HepG2 (cell line): ENCODE results near the gene NRG3. TPM values are rescaled to one million over a fixed set of nuclear protein-coding genes. Genes with fewer than 3 reads are reported as not detected.

Experiments
- ATAC-seq: fragments of 200-7000 bp; cut with Tn5 transposase; 3 replicates; pipeline ENCODE4 v1.9.1; 2020; ENCODE audit warnings: mild to moderate bottlenecking, moderate library complexity
- BruUV-seq: library from RNA; stranded (reverse); fragments of 400-500 nt; replicated peaks from 2 replicates; lab custom pipeline; 2021; lab: Mats Ljungman, UMichigan
- CTCF ChIA-PET: fragments of 300-600 bp; formaldehyde crosslinking; extraction: SDS; loops from one replicate; lab custom pipeline; 2021; ENCODE audit warnings: low total read pairs, inconsistent platforms, low intra/inter-chr PET ratio; lab: Yijun Ruan, JAX
- POLR2A ChIA-PET: fragments of 350-600 bp; sonication (Branson Sonifier 250); formaldehyde crosslinking; loops from one replicate; lab custom pipeline; 2020; ENCODE audit warnings: antibody characterized with exemption, inconsistent platforms; lab: Yijun Ruan, JAX
- DNase-seq: peaks from one replicate; pipeline ENCODE4 v3.0.0-alpha.2; 2015; ENCODE audit warnings: low spot score
- FAIRE-seq: peaks from 3 replicates; lab custom pipeline; 2011; peaks lifted over from hg19 to GRCh38; lab: Jason Lieb, UNC
- H2AFZ ChIP-seq: one replicate; pipeline ENCODE4 v1.6.1; 2011; ENCODE audit warnings: low read length, inconsistent platforms
- H3K27ac ChIP-seq: fragments of 300-600 bp; 3 replicates; pipeline ENCODE4 v1.8.0; 2011; ENCODE audit warnings: mixed run types, mild to moderate bottlenecking, mixed read lengths, low read length, inconsistent platforms; ENCODE audit not compliant: insufficient read depth; ENCODE audit errors: extremely low read length
- H3K27me3 ChIP-seq, 2 experiments: fragments of 200-600 bp in 1 of 2; 2 replicates in 1 of 2; 3 replicates in 1 of 2; pipeline versions ENCODE4 v1.6.0 to v1.8.0; 2011; ENCODE audit warnings: low read length in 2 of 2, mild to moderate bottlenecking in 2 of 2, moderate library complexity in 2 of 2, inconsistent platforms in 1 of 2; ENCODE audit not compliant: insufficient read depth in 2 of 2, control insufficient read depth in 1 of 2
- H3K36me3 ChIP-seq, 2 experiments: fragments of 200-600 bp in 1 of 2; replicated peaks in 1 of 2; 2 replicates in 1 of 2; 3 replicates in 1 of 2; pipeline versions ENCODE4 v1.5.1 to v1.8.0; 2011; ENCODE audit warnings: low read length in 2 of 2, inconsistent platforms in 1 of 2; ENCODE audit not compliant: insufficient read depth in 2 of 2, control insufficient read depth in 1 of 2
- H3K4me1 ChIP-seq: 2 replicates; pipeline ENCODE4 v1.5.1; 2012; ENCODE audit warnings: low read length, inconsistent platforms; ENCODE audit not compliant: insufficient read depth
- H3K4me2 ChIP-seq: 2 replicates; pipeline ENCODE4 v1.6.0; 2011; ENCODE audit warnings: low read depth, low read length, inconsistent platforms
- H3K4me3 ChIP-seq, 3 experiments: fragments of 200-600 bp in 1 of 3; sonication (generic), shearing (Covaris generic) in 1 of 3; replicated peaks in 1 of 3; 2 replicates each; pipeline ENCODE4 v1.5.1; 2011 to 2016; ENCODE audit warnings: low read length in 3 of 3, inconsistent platforms in 2 of 3, low read depth in 2 of 3, mild to moderate bottlenecking in 2 of 3, control low read depth in 1 of 3, mixed read lengths in 1 of 3; ENCODE audit not compliant: insufficient read depth in 1 of 3
- H3K79me2 ChIP-seq: one replicate; pipeline ENCODE4 v1.6.1; 2011; ENCODE audit warnings: low read length, inconsistent platforms; ENCODE audit not compliant: insufficient read depth
- H3K9ac ChIP-seq: 2 replicates; pipeline ENCODE4 v1.6.0; 2011; ENCODE audit warnings: mild to moderate bottlenecking, low read depth, low read length, inconsistent platforms; ENCODE audit not compliant: insufficient read depth
- H3K9me3 ChIP-seq: 2 replicates; pipeline ENCODE4 v1.5.1; 2012; ENCODE audit warnings: mild to moderate bottlenecking, low read length
- H4K20me1 ChIP-seq: 2 replicates; pipeline ENCODE4 v1.6.0; 2011; ENCODE audit warnings: inconsistent platforms, mild to moderate bottlenecking, low read length, moderate library complexity; ENCODE audit not compliant: insufficient read depth
- MEF2D ChIP-seq: sonication (generic); formaldehyde crosslinking; IDR thresholded peaks from 2 replicates; pipeline ENCODE4 v1.5.1; 2020; ENCODE audit warnings: mild to moderate bottlenecking, missing genetic modification reagents
- PCBP1 ChIP-seq: fragments of 200-400 bp; formaldehyde crosslinking; IDR thresholded peaks from 2 replicates; pipeline ENCODE4 v1.6.1; 2017; ENCODE audit warnings: mild to moderate bottlenecking, low read depth, low read length, borderline replicate concordance
- ZEB1 ChIP-seq: IDR thresholded peaks from 2 replicates; pipeline ENCODE4 v1.6.1; 2012; ENCODE audit warnings: mild to moderate bottlenecking, low read depth, inconsistent platforms; ENCODE audit not compliant: insufficient replicate concordance
- ZNF256 ChIP-seq: sonication (generic); formaldehyde crosslinking; conservative IDR thresholded peaks from 2 replicates; pipeline ENCODE4 v1.4.0; 2020; ENCODE audit warnings: missing genetic modification reagents
- WGBS: methylation state at CpG from one replicate; pipeline ENCODE4 v1.1.6; 2017; ENCODE audit warnings: low lambda C conversion rate; 5-methylcytosine and 5-hydroxymethylcytosine counted together
- in situ Hi-C: cut with HindIII; loops from 2 replicates; pipeline ENCODE4 v1.10.0; 2017; ENCODE audit warnings: low pct_unique_long_range_greater_than_20kb; ENCODE audit not compliant: extremely low pct_ligation_motif_present
- intact Hi-C: fragments of 100-400 bp; cut with micrococcal nuclease; formaldehyde crosslinking; loops from one replicate; pipeline ENCODE4 v1.10.0; 2022; ENCODE audit not compliant: unreplicated experiment
- polyA plus RNA-seq, 8 experiments: library from polyadenylated mRNA; depleted of rRNA in 3 of 8; stranded (reverse) in 7 of 8; unstranded in 1 of 8; fragments of >200 nt; fragmentation: Illumina TruSeq in 4 of 8; extraction: Trizol in 4 of 8; gene quantifications; 2 replicates each; pipeline versions ENCODE4 v1.2.1 to v1.2.3, GENCODE V29; 2011 to 2016; ENCODE audit warnings: low read depth in 4 of 8, missing spikeins in 1 of 8, mixed read lengths in 1 of 8; ENCODE audit not compliant: insufficient read depth in 1 of 8
- total RNA-seq, 5 experiments: library from RNA; depleted of rRNA; stranded (reverse); fragments of >200 nt; fragmentation: Illumina TruSeq; extraction: Trizol; gene quantifications; 2 replicates each; pipeline ENCODE4 v1.2.3, GENCODE V29; 2016; ENCODE audit warnings: low read depth in 1 of 5
- TF ChIP-seq, protein P1 (sequence below): sonication (generic); formaldehyde crosslinking; IDR thresholded peaks from 2 replicates; pipeline ENCODE4 v1.8.0; 2022; ENCODE audit warnings: mild to moderate bottlenecking, missing genetic modification reagents, moderate library complexity
- TF ChIP-seq, protein P2 (sequence below): sonication (generic); formaldehyde crosslinking; IDR thresholded peaks from 2 replicates; pipeline ENCODE4 v1.5.0; 2020; ENCODE audit warnings: mild to moderate bottlenecking, missing genetic modification reagents, borderline replicate concordance
- TF ChIP-seq, protein P3 (sequence below): sonication (generic); formaldehyde crosslinking; IDR thresholded peaks from 2 replicates; pipeline ENCODE4 v1.9.0; 2021; ENCODE audit warnings: missing genetic modification reagents, borderline replicate concordance
- TF ChIP-seq, protein P4 (sequence below): sonication (generic); formaldehyde crosslinking; IDR thresholded peaks from 2 replicates; pipeline ENCODE4 v1.8.0; 2022; ENCODE audit warnings: mild to moderate bottlenecking, missing genetic modification reagents, moderate library complexity

NRG3 gene
- total and polyA plus RNA-seq, 2 of the 13 experiments (the other 11 are each of a cell fraction or from before 2014, with no cell fraction given) = not detected

DNA sequence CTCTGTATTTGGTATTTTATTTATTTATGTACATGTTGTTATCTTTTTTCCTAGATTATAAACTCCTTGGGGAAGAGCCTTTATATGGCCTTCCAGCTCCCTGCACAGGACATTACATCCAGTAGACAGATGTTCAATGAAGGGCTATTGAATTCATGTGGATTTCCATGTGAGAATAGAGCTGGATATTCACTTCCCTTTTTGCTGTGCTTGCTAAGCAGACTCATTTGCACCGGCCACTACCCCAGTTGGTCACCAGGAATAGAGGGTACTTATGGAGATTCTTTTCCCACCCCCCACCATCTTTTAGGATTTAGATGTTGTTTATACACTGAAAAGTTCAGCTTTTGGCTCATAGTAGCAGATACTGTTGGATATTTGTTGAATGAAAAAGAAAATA is 374.1 kb downstream of the NRG3 start:
- ATAC-seq = no peak
- TF ChIP-seq MEF2D (CRISPR knock-in tag) (no peak), PCBP1 (no peak), ZNF256 (CRISPR knock-in tag) (no peak)
- 56% methylated on average over 1 of the region's 1 CpG for WGBS
- no peaks in the 10 kb centered on the region for H3K4me1 ChIP-seq
- no peaks in the 10 kb centered on the region for H3K27me3 ChIP-seq
- POLR2A ChIA-PET = no interaction called here
- no peak overlapping the region for H3K27ac ChIP-seq
- DNase-seq = no peak
- H4K20me1 ChIP-seq = no peaks in the 10 kb centered on the region
- no peak overlapping the region for H3K9ac ChIP-seq
- H2AFZ ChIP-seq = no peak overlapping the region
- CTCF ChIA-PET = no interaction called here
- intact Hi-C loops = no loop called here
- no peak for FAIRE-seq
- peaks cover 93% of the 10 kb centered on the region for H3K9me3 ChIP-seq
- no peak overlapping the region for H3K4me2 ChIP-seq
- no TSS peak for BruUV-seq
- in situ Hi-C loops = no loop called here
- no peaks in the 10 kb centered on the region for H3K36me3 ChIP-seq
- H3K79me2 ChIP-seq = no peaks in the 10 kb centered on the region
- H3K4me3 ChIP-seq = no peak overlapping the region

DNA sequence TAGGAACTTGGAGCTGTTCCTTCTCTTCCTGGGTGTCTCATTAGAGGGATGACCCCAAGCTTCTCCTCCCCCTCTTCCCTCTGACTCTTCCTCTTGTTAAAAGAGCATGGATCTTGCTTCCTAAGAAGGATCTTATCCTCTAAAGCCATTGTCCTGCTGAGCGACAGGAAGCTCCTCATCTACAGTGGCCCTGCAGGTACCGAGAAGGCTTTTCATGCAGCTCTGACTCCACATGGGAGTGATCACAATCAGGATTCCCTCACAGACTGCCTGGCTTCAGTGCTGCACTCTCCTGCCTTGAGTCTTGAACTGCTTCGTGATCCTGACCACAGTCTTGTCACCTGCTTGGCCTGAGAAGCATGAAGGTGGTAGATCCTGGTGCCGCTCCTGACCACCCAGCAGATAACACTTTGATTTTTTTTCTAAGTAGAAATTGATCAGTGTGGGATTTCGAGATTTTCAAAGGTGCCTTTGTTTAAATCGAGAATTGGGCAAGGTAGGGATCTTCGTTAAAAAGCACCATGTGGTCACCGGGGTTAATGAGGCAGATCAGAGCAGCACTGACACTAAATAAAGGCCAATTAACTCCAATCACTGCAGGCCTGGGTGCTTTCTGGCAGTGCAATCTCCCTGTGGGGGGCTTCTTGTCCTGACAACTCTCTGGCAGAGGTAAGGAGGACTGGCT is 376.4 kb downstream of the NRG3 start:
- ChIA-PET CTCF (no interaction called here), POLR2A (no interaction called here)
- no peaks in the 10 kb centered on the region for H4K20me1 ChIP-seq
- intact Hi-C loops = no loop called here
- DNase-seq (no peak), FAIRE-seq (no peak), ATAC-seq (no peak)
- no peaks in the 10 kb centered on the region for H3K36me3 ChIP-seq
- 25% methylated on average over 8 of the region's 8 CpGs for WGBS
- no TSS peak for BruUV-seq
- no peaks in the 10 kb centered on the region for H3K4me1 ChIP-seq
- no peak overlapping the region for H3K4me2 ChIP-seq
- in situ Hi-C loops = no loop called here
- no peak overlapping the region for H2AFZ ChIP-seq
- no peaks in the 10 kb centered on the region for H3K79me2 ChIP-seq
- no peak overlapping the region for H3K4me3 ChIP-seq
- no peaks in the 10 kb centered on the region for H3K27me3 ChIP-seq
- no peak overlapping the region for H3K27ac ChIP-seq
- H3K9me3 ChIP-seq = peaks cover 94% of the 10 kb centered on the region
- H3K9ac ChIP-seq = no peak overlapping the region
- no peak for TF ChIP-seq ZEB1
- TF ChIP-seq, protein P1, sequence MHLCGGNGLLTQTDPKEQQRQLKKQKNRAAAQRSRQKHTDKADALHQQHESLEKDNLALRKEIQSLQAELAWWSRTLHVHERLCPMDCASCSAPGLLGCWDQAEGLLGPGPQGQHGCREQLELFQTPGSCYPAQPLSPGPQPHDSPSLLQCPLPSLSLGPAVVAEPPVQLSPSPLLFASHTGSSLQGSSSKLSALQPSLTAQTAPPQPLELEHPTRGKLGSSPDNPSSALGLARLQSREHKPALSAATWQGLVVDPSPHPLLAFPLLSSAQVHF (CRISPR knock-in tag) = no peak
- TF ChIP-seq, protein P2, sequence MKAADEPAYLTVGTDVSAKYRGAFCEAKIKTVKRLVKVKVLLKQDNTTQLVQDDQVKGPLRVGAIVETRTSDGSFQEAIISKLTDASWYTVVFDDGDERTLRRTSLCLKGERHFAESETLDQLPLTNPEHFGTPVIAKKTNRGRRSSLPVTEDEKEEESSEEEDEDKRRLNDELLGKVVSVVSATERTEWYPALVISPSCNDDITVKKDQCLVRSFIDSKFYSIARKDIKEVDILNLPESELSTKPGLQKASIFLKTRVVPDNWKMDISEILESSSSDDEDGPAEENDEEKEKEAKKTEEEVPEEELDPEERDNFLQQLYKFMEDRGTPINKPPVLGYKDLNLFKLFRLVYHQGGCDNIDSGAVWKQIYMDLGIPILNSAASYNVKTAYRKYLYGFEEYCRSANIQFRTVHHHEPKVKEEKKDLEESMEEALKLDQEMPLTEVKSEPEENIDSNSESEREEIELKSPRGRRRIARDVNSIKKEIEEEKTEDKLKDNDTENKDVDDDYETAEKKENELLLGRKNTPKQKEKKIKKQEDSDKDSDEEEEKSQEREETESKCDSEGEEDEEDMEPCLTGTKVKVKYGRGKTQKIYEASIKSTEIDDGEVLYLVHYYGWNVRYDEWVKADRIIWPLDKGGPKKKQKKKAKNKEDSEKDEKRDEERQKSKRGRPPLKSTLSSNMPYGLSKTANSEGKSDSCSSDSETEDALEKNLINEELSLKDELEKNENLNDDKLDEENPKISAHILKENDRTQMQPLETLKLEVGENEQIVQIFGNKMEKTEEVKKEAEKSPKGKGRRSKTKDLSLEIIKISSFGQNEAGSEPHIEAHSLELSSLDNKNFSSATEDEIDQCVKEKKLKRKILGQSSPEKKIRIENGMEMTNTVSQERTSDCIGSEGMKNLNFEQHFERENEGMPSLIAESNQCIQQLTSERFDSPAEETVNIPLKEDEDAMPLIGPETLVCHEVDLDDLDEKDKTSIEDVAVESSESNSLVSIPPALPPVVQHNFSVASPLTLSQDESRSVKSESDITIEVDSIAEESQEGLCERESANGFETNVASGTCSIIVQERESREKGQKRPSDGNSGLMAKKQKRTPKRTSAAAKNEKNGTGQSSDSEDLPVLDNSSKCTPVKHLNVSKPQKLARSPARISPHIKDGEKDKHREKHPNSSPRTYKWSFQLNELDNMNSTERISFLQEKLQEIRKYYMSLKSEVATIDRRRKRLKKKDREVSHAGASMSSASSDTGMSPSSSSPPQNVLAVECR (CRISPR knock-in tag) = no peak
- TF ChIP-seq, protein P3, sequence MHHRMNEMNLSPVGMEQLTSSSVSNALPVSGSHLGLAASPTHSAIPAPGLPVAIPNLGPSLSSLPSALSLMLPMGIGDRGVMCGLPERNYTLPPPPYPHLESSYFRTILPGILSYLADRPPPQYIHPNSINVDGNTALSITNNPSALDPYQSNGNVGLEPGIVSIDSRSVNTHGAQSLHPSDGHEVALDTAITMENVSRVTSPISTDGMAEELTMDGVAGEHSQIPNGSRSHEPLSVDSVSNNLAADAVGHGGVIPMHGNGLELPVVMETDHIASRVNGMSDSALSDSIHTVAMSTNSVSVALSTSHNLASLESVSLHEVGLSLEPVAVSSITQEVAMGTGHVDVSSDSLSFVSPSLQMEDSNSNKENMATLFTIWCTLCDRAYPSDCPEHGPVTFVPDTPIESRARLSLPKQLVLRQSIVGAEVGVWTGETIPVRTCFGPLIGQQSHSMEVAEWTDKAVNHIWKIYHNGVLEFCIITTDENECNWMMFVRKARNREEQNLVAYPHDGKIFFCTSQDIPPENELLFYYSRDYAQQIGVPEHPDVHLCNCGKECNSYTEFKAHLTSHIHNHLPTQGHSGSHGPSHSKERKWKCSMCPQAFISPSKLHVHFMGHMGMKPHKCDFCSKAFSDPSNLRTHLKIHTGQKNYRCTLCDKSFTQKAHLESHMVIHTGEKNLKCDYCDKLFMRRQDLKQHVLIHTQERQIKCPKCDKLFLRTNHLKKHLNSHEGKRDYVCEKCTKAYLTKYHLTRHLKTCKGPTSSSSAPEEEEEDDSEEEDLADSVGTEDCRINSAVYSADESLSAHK (CRISPR knock-in tag) = no peak
- TF ChIP-seq, protein P4, sequence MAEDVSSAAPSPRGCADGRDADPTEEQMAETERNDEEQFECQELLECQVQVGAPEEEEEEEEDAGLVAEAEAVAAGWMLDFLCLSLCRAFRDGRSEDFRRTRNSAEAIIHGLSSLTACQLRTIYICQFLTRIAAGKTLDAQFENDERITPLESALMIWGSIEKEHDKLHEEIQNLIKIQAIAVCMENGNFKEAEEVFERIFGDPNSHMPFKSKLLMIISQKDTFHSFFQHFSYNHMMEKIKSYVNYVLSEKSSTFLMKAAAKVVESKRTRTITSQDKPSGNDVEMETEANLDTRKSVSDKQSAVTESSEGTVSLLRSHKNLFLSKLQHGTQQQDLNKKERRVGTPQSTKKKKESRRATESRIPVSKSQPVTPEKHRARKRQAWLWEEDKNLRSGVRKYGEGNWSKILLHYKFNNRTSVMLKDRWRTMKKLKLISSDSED (CRISPR knock-in tag) = no peak
